HepG2 (cell line): ENCODE data around the gene DCST2. TPM values are rescaled to one million over a fixed set of nuclear protein-coding genes. Genes with fewer than 3 reads are reported as not detected.

Experiments used
- ELF4 ChIP-seq: sonication (generic); formaldehyde crosslinking; IDR thresholded peaks from 2 replicates; pipeline ENCODE4 v1.5.0; 2020; ENCODE audit warnings: missing genetic modification reagents, mild to moderate bottlenecking, moderate library complexity, borderline replicate concordance
- EP300 ChIP-seq, 3 experiments: sonication (generic) in 1 of 3; formaldehyde crosslinking in 1 of 3; IDR thresholded peaks; 2 replicates each; pipeline versions ENCODE4 v1.5.1 to v1.6.1; 2011 to 2020; ENCODE audit warnings: low read depth in 2 of 3, low read length in 2 of 3, borderline replicate concordance in 1 of 3, improper control_type of control experiment in 1 of 3, mild to moderate bottlenecking in 1 of 3, missing genetic modification reagents in 1 of 3, moderate library complexity in 1 of 3
- FOXO1 ChIP-seq: sonication (generic); formaldehyde crosslinking; IDR thresholded peaks from 2 replicates; pipeline ENCODE4 v1.4.0; 2020; ENCODE audit warnings: missing genetic modification reagents
- GATAD1 ChIP-seq: IDR thresholded peaks from 2 replicates; pipeline ENCODE4 v1.6.1; 2016; ENCODE audit warnings: missing genetic modification reagents, missing compliant biosample characterization
- HOXA9 ChIP-seq: sonication (generic); formaldehyde crosslinking; IDR thresholded peaks from 2 replicates; pipeline ENCODE4 v1.8.1; 2022; ENCODE audit warnings: missing genetic modification reagents, mild to moderate bottlenecking, moderate library complexity, borderline replicate concordance
- MAF1 ChIP-seq: sonication (generic); formaldehyde crosslinking; IDR thresholded peaks from 2 replicates; pipeline ENCODE4 v1.5.0; 2020; ENCODE audit warnings: missing genetic modification reagents, borderline replicate concordance
- MAFG ChIP-seq: sonication (generic); formaldehyde crosslinking; IDR thresholded peaks from 2 replicates; pipeline ENCODE4 v1.5.1; 2020; ENCODE audit warnings: mild to moderate bottlenecking, missing genetic modification reagents
- MED13 ChIP-seq: sonication (generic); formaldehyde crosslinking; IDR thresholded peaks from 2 replicates; pipeline ENCODE4 v1.5.0; 2020; ENCODE audit warnings: missing genetic modification reagents
- MEIS2 ChIP-seq: sonication (generic); formaldehyde crosslinking; IDR thresholded peaks from 2 replicates; pipeline ENCODE4 v1.9.0; 2021; ENCODE audit warnings: mild to moderate bottlenecking, missing genetic modification reagents
- NFIB ChIP-seq: sonication (generic); formaldehyde crosslinking; IDR thresholded peaks from 2 replicates; pipeline ENCODE4 v1.9.0; 2021; ENCODE audit warnings: missing genetic modification reagents, mild to moderate bottlenecking, borderline replicate concordance
- RFXANK ChIP-seq: IDR thresholded peaks from 2 replicates; pipeline ENCODE4 v1.6.1; 2016
- RORA ChIP-seq: sonication (generic); formaldehyde crosslinking; IDR thresholded peaks from 2 replicates; pipeline ENCODE4 v1.5.0; 2020; ENCODE audit warnings: mild to moderate bottlenecking, missing genetic modification reagents, moderate library complexity
- RXRA ChIP-seq: sonication (generic); formaldehyde crosslinking; IDR thresholded peaks from 2 replicates; pipeline ENCODE4 v1.5.1; 2020; ENCODE audit warnings: missing genetic modification reagents
- RXRB ChIP-seq: IDR thresholded peaks from 2 replicates; pipeline ENCODE4 v1.6.1; 2016; ENCODE audit warnings: borderline replicate concordance, missing genetic modification reagents, missing compliant biosample characterization
- SAP130 ChIP-seq: IDR thresholded peaks from 2 replicates; pipeline ENCODE4 v1.6.1; 2016; ENCODE audit warnings: low read depth
- SIN3A ChIP-seq: IDR thresholded peaks from 2 replicates; pipeline ENCODE4 v1.6.1; 2011; ENCODE audit warnings: low read depth, mild to moderate bottlenecking, control low read depth, low read length, borderline replicate concordance
- YY1 ChIP-seq: IDR thresholded peaks from 2 replicates; pipeline ENCODE4 v1.6.1; 2011; ENCODE audit warnings: low read length, low read depth, moderate library complexity, mild to moderate bottlenecking; ENCODE audit not compliant: insufficient read depth, insufficient replicate concordance
- ZNF224 ChIP-seq: sonication (generic); formaldehyde crosslinking; IDR thresholded peaks from 2 replicates; pipeline ENCODE4 v1.5.0; 2020; ENCODE audit warnings: mild to moderate bottlenecking, missing genetic modification reagents
- ZNF24 ChIP-seq: fragments of 450-650 bp; IDR thresholded peaks from 2 replicates; pipeline ENCODE4 v1.6.1; 2017; ENCODE audit warnings: antibody characterized with exemption, mild to moderate bottlenecking
- ZNF264 ChIP-seq: sonication (generic); formaldehyde crosslinking; IDR thresholded peaks from 2 replicates; pipeline ENCODE4 v1.4.0; 2020; ENCODE audit warnings: missing genetic modification reagents
- ZNF30 ChIP-seq: sonication (generic); formaldehyde crosslinking; IDR thresholded peaks from 2 replicates; pipeline ENCODE4 v1.5.0; 2020; ENCODE audit warnings: mild to moderate bottlenecking, missing genetic modification reagents
- ZNF350 ChIP-seq: sonication (generic); formaldehyde crosslinking; IDR thresholded peaks from 2 replicates; pipeline ENCODE4 v1.4.0; 2020; ENCODE audit warnings: mild to moderate bottlenecking, low read depth, missing genetic modification reagents, borderline replicate concordance
- ZNF607 ChIP-seq: sonication (generic); formaldehyde crosslinking; IDR thresholded peaks from 2 replicates; pipeline ENCODE4 v1.5.1; 2020; ENCODE audit warnings: missing genetic modification reagents, mild to moderate bottlenecking, borderline replicate concordance
- ZNF891 ChIP-seq: sonication (generic); formaldehyde crosslinking; IDR thresholded peaks from 2 replicates; pipeline ENCODE4 v1.5.0; 2020; ENCODE audit warnings: mild to moderate bottlenecking, missing genetic modification reagents
- ZSCAN22 ChIP-seq: sonication (generic); formaldehyde crosslinking; IDR thresholded peaks from 2 replicates; pipeline ENCODE4 v1.4.0; 2020; ENCODE audit warnings: mild to moderate bottlenecking, missing genetic modification reagents
- polyA plus RNA-seq, 8 experiments: library from polyadenylated mRNA; depleted of rRNA in 3 of 8; stranded (reverse) in 7 of 8; unstranded in 1 of 8; fragments of >200 nt; fragmentation: Illumina TruSeq in 4 of 8; extraction: Trizol in 4 of 8; gene quantifications; 2 replicates each; pipeline versions ENCODE4 v1.2.1 to v1.2.3, GENCODE V29; 2011 to 2016; ENCODE audit warnings: low read depth in 4 of 8, missing spikeins in 1 of 8, mixed read lengths in 1 of 8; ENCODE audit not compliant: insufficient read depth in 1 of 8
- total RNA-seq, 5 experiments: library from RNA; depleted of rRNA; stranded (reverse); fragments of >200 nt; fragmentation: Illumina TruSeq; extraction: Trizol; gene quantifications; 2 replicates each; pipeline ENCODE4 v1.2.3, GENCODE V29; 2016; ENCODE audit warnings: low read depth in 1 of 5
- TF ChIP-seq, protein P1 (sequence below): IDR thresholded peaks from 2 replicates; pipeline ENCODE4 v1.6.1; 2016; ENCODE audit warnings: low read depth, control low read depth
- TF ChIP-seq, protein P2 (sequence below): sonication (generic); formaldehyde crosslinking; IDR thresholded peaks from 2 replicates; pipeline ENCODE4 v1.5.0; 2020; ENCODE audit warnings: missing genetic modification reagents, mild to moderate bottlenecking, borderline replicate concordance
- TF ChIP-seq, protein P3 (sequence below): sonication (generic); formaldehyde crosslinking; IDR thresholded peaks from 2 replicates; pipeline ENCODE4 v1.8.1; 2022; ENCODE audit warnings: mild to moderate bottlenecking, missing genetic modification reagents

The DCST2 gene
- total and polyA plus RNA-seq, 2 of the 13 experiments (the other 11 are each of a cell fraction or from before 2014, with no cell fraction given) = 0.74 TPM; not detected in 1

DNA sequence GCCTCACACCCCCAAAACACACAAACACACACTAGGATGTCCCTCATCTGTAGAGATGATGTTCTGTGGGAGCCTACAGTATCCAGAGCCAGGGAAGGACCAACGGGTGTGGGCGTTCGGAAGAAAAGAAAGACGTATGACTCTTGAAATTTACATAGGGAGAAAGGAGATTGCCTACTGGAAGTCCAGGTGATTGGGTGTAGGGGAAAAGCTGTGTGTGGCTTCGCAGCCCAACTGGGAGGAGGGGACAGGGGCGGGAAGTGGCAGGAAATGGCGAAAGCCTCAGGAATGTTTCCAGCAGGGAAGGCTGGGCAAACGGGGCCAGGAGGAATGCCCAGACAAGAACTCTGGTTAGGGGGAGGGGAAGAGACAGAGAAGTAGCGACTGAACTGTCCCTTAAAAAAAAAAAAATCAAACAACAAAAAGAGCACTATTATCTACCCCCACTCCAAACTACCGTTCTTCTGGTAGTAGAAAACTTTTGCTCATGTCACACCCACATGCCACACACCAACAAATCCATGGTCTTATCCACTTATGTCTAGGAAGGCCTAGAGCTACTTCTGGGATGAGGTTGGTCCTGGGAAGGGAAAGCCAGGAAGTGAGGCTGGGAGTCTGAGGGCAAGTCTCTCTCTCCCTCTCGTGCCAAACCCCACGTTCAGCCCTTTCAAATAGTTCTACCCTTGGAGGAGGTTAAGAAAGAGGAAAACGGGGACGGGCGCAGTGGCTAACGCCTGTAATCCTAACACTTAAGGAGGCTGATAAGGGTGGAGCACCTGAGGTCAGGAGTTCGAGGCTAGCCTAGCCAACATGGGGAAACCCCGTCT is 60.9 kb downstream of the DCST2 start (continued):
- peak; percentile 74; the same call in 1 of the 2 replicates for TF ChIP-seq ZNF264
- TF ChIP-seq FOXO1 (CRISPR knock-in tag) = no peak
- TF ChIP-seq EP300 (IDR thresholded peaks at IDR 0.05; ENCODE audit: low read depth in 2 of 2, low read length in 2 of 2) = peak; percentile 22 to 69; a peak in 2 of 4 replicates
- peak; percentile 36; the same call in 1 of the 2 replicates for TF ChIP-seq EP300 (CRISPR knock-in tag; IDR thresholded peaks at IDR 0.05; ENCODE audit: borderline replicate concordance)
- TF ChIP-seq ELF4 = 0 out of 2 replicates have a peak, but pooled peaks have one; percentile 76
- TF ChIP-seq ZNF607 (CRISPR knock-in tag) = 0 out of 2 replicates have a peak, but pooled peaks have one; percentile 41
- no peak for TF ChIP-seq MEIS2 (CRISPR knock-in tag)
- TF ChIP-seq RXRA (CRISPR knock-in tag) = peak; percentile 60; the same call in 1 of the 2 replicates
- TF ChIP-seq, protein P1, sequence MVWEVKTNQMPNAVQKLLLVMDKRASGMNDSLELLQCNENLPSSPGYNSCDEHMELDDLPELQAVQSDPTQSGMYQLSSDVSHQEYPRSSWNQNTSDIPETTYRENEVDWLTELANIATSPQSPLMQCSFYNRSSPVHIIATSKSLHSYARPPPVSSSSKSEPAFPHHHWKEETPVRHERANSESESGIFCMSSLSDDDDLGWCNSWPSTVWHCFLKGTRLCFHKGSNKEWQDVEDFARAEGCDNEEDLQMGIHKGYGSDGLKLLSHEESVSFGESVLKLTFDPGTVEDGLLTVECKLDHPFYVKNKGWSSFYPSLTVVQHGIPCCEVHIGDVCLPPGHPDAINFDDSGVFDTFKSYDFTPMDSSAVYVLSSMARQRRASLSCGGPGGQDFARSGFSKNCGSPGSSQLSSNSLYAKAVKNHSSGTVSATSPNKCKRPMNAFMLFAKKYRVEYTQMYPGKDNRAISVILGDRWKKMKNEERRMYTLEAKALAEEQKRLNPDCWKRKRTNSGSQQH = peak; percentile 10; the same call in 1 of the 2 replicates
- no peak for TF ChIP-seq SIN3A
- TF ChIP-seq RORA (CRISPR knock-in tag) = no peak
- no peak for TF ChIP-seq ZSCAN22 (CRISPR knock-in tag)
- TF ChIP-seq MAFG (CRISPR knock-in tag) = no peak
- TF ChIP-seq, protein P2, sequence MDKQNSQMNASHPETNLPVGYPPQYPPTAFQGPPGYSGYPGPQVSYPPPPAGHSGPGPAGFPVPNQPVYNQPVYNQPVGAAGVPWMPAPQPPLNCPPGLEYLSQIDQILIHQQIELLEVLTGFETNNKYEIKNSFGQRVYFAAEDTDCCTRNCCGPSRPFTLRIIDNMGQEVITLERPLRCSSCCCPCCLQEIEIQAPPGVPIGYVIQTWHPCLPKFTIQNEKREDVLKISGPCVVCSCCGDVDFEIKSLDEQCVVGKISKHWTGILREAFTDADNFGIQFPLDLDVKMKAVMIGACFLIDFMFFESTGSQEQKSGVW (CRISPR knock-in tag) = no peak
- peak; percentile 84 for TF ChIP-seq YY1
- TF ChIP-seq SAP130 (CRISPR knock-in tag) = peak; percentile 90
- TF ChIP-seq, protein P3, sequence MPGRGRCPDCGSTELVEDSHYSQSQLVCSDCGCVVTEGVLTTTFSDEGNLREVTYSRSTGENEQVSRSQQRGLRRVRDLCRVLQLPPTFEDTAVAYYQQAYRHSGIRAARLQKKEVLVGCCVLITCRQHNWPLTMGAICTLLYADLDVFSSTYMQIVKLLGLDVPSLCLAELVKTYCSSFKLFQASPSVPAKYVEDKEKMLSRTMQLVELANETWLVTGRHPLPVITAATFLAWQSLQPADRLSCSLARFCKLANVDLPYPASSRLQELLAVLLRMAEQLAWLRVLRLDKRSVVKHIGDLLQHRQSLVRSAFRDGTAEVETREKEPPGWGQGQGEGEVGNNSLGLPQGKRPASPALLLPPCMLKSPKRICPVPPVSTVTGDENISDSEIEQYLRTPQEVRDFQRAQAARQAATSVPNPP (CRISPR knock-in tag) = no peak
- no peak for TF ChIP-seq ZNF891 (CRISPR knock-in tag)
- TF ChIP-seq RFXANK (CRISPR knock-in tag) = peak; percentile 63; the same call in 1 of the 2 replicates
- TF ChIP-seq ZNF30 = no peak
- no peak for TF ChIP-seq NFIB (CRISPR knock-in tag)
- peak; percentile 74 for TF ChIP-seq RXRB (CRISPR knock-in tag)
- no peak for TF ChIP-seq HOXA9
- TF ChIP-seq GATAD1 = peak; percentile 55; the same call in 1 of the 2 replicates
- TF ChIP-seq ZNF24 = no peak
- no peak for TF ChIP-seq MAF1 (CRISPR knock-in tag)
- TF ChIP-seq MED13 (CRISPR knock-in tag) = 0 out of 2 replicates have a peak, but pooled peaks have one; percentile 65
- TF ChIP-seq ZNF350 = no peak
- TF ChIP-seq ZNF224 (CRISPR knock-in tag) = no peak
